Progenitor cell of endocrine pancreas (in vitro differentiated cells): ENCODE results near the gene TMEM69. TPM values are rescaled to one million over a fixed set of nuclear protein-coding genes. Genes with fewer than 3 reads are reported as not detected.
A peak's percentile ranks its signal among the peaks of the same experiment; 100 is the strongest.

ENCODE experiments used
- DNase-seq: peaks from one replicate; pipeline ENCODE4 v3.0.0; 2021; ENCODE audit warnings: low spot score; ENCODE audit not compliant: unreplicated experiment
- H3K27ac Mint-ChIP-seq: 2 replicates; pipeline ENCODE4 v1.8.0; 2021; ENCODE audit warnings: mild to moderate bottlenecking, moderate library complexity, mixed read lengths
- H3K27me3 Mint-ChIP-seq: 2 replicates; pipeline ENCODE4 v1.8.0; 2021; ENCODE audit warnings: mixed read lengths
- H3K36me3 Mint-ChIP-seq: 2 replicates; pipeline ENCODE4 v1.8.0; 2022; ENCODE audit warnings: mixed read lengths; ENCODE audit not compliant: insufficient read depth
- H3K4me1 Mint-ChIP-seq: 2 replicates; pipeline ENCODE4 v1.8.0; 2021; ENCODE audit warnings: low read depth, mixed read lengths
- H3K4me3 Mint-ChIP-seq: 2 replicates; pipeline ENCODE4 v1.8.0; 2021; ENCODE audit warnings: low read depth, mild to moderate bottlenecking, moderate library complexity, mixed read lengths
- H3K9me3 Mint-ChIP-seq: 2 replicates; pipeline ENCODE4 v1.8.0; 2021; ENCODE audit warnings: low read depth, mixed read lengths
- long read RNA-seq: library from polyadenylated mRNA; unstranded; transcript quantifications from one replicate; pipeline ENCODE4 v2.0.0, GENCODE V29; 2020
- total RNA-seq: library from RNA; stranded (reverse); gene quantifications from 2 replicates; pipeline ENCODE4 v1.2.1, GENCODE V29; 2021
- TF ChIP-seq, protein P1 (sequence below): fragments of 200-600 bp; sonication (generic); IDR thresholded peaks from one replicate; pipeline ENCODE4 v1.5.0; 2021; ENCODE audit warnings: antibody characterized with exemption, mild to moderate bottlenecking; ENCODE audit not compliant: unreplicated experiment

The TMEM69 gene, protein sequence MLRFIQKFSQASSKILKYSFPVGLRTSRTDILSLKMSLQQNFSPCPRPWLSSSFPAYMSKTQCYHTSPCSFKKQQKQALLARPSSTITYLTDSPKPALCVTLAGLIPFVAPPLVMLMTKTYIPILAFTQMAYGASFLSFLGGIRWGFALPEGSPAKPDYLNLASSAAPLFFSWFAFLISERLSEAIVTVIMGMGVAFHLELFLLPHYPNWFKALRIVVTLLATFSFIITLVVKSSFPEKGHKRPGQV
- total RNA-seq = 28.1 and 28.8 TPM in 2 replicates
- long read RNA-seq, transcript TMEM69-201 (3 exons, 2,439 nt) = major isoform, 24 of 39 reads
- long read RNA-seq, partial matches to known transcripts = 6 of 39 reads
- long read RNA-seq, other reads (novel, unspliced or antisense) = 8 of 39 reads

DNA sequence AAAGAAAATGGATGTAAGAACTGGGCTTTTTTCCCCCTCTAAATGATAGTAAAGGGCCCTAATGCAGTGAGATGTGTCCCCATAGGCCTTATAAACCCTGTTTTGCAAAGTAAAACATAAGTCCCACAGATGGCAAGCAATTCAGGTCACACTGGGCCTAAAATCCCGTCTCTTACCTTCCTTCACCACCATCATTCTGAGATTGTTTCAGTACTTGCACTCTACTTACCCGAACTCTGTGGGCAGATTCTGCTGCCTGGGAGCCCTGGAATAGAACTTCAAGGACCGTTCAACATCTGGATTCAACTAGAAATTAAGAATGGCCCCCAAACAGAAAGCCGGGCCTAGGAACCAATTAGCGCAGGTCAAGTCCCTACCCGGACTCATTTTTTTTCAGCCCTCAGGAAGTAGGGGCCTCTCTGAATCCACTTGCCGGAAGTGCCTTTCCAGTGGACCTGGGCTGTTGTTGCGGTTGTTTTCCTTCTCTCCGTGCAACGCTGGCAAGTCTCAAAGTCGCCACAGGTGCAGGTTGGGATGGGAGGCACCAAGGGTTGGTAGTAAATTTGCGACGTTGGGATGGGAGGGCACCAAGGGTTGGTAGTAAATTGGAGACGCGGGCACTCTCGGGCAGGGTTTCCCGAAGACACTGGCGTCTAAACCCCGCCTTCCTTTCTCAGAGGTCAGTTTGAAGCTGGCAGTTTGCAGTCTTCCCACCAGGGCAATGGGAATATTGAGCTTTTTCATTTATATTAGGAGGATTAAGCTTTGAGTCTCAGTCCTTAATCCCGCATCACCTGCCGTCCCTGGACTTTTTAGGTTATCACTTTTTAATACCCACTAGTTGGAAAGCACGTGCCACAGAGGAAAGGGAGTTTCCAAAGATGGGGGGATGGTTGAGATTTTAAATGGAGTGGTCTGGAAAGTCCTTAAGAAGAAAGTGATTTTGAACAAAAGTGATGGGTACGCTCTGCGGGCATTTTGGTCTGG, at the start of gene TMEM69:
Gene TMEM69 (plus strand): TSS at position 428 of the 987 bp plus-strand sequence. CDS start 2,888 bp downstream, outside the sequence.
- DNase-seq = peak; percentile 30
- no peaks in the 10 kb centered on the region for H3K27me3 Mint-ChIP-seq
- peaks cover 18% of the 10 kb centered on the region for H3K4me1 Mint-ChIP-seq
- no peaks in the 10 kb centered on the region for H3K9me3 Mint-ChIP-seq
- peaks cover 4% of the 10 kb centered on the region for H3K36me3 Mint-ChIP-seq
- TF ChIP-seq, protein P1, sequence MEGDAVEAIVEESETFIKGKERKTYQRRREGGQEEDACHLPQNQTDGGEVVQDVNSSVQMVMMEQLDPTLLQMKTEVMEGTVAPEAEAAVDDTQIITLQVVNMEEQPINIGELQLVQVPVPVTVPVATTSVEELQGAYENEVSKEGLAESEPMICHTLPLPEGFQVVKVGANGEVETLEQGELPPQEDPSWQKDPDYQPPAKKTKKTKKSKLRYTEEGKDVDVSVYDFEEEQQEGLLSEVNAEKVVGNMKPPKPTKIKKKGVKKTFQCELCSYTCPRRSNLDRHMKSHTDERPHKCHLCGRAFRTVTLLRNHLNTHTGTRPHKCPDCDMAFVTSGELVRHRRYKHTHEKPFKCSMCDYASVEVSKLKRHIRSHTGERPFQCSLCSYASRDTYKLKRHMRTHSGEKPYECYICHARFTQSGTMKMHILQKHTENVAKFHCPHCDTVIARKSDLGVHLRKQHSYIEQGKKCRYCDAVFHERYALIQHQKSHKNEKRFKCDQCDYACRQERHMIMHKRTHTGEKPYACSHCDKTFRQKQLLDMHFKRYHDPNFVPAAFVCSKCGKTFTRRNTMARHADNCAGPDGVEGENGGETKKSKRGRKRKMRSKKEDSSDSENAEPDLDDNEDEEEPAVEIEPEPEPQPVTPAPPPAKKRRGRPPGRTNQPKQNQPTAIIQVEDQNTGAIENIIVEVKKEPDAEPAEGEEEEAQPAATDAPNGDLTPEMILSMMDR = peak; percentile 40
- peak within 1 kb of the TSS; percentile 99 for H3K4me3 Mint-ChIP-seq
- H3K27ac Mint-ChIP-seq = peak within 1 kb of the TSS; percentile 100

DNA sequence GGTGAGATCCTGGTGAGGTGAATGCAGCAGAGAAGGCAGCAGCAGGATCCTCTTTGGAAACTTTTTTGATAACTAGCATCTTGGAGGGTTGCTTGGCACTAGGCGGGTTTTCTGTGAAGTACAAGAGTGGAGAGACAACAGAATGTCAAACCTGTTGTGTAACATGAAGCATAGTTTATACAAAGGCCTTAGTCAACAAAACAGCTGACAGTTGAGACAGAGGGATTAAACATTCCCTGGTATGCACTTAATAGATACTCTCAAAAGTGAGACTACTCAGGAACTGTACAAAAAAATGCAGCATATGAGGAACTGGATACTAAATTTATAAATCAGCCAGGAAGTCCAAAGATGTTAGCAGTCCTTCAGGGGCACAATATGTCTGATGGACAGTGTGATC, 47.7 kb upstream of the TMEM69 start:
- TF ChIP-seq, protein P1 = no peak
- Mint-ChIP-seq H3K4me3 (no peak overlapping the region), H3K27me3 (no peaks in the 10 kb centered on the region), H3K27ac (no peak overlapping the region), H3K9me3 (no peaks in the 10 kb centered on the region), H3K4me1 (peaks cover 13% of the 10 kb centered on the region), H3K36me3 (peaks cover 16% of the 10 kb centered on the region)
- no peak for DNase-seq

DNA sequence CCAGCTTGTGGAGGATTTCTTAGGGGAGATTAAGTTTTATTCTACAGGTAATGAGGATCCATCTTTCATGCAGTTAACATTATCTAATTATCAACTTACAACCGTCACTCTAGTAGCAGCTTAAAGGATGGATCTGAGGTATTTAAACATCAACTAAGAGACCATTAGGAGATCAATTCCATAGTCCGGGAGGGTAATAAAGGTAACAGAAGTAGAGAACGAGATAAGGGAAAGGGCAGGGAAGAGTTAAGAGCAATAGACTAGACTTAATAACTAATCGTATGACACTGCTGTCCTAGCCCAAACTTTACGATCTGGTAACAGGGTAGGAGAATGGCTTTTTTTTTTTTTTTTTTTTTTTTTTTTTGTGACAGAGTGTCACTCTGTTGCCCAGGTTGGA, 44.7 kb upstream of the TMEM69 start:
- H3K36me3 Mint-ChIP-seq = peaks cover 28% of the 10 kb centered on the region
- DNase-seq = no peak
- no peak overlapping the region for H3K4me3 Mint-ChIP-seq
- peaks cover 13% of the 10 kb centered on the region for H3K4me1 Mint-ChIP-seq
- no peaks in the 10 kb centered on the region for H3K9me3 Mint-ChIP-seq
- TF ChIP-seq, protein P1 = no peak
- peak overlapping the region; percentile 22 for H3K27ac Mint-ChIP-seq
- H3K27me3 Mint-ChIP-seq = no peaks in the 10 kb centered on the region

DNA sequence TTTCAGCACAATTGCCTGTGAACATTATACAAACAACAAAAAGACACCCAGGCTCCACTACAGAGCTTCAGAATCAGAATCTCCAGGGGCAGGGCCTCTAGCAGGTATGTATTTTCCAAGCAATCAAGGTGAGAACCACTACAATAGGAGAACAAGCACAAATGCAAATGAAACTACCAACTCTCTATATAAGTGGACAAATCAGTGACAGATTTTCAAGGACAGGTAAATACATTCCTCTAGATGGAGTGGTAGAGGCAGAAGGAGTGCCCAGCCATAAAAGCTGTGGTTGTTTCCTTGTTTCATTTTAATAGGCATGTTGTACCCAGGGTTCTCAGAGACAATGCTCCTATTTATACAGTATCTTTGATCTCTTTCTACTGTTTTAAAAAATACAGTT, 44.0 kb upstream of the TMEM69 start:
- TF ChIP-seq, protein P1 = peak; percentile 27
- Mint-ChIP-seq H3K27me3 (no peaks in the 10 kb centered on the region), H3K9me3 (no peaks in the 10 kb centered on the region), H3K4me3 (no peak overlapping the region), H3K36me3 (peaks cover 29% of the 10 kb centered on the region), H3K4me1 (peaks cover 13% of the 10 kb centered on the region), H3K27ac (no peak overlapping the region)
- DNase-seq = no peak

DNA sequence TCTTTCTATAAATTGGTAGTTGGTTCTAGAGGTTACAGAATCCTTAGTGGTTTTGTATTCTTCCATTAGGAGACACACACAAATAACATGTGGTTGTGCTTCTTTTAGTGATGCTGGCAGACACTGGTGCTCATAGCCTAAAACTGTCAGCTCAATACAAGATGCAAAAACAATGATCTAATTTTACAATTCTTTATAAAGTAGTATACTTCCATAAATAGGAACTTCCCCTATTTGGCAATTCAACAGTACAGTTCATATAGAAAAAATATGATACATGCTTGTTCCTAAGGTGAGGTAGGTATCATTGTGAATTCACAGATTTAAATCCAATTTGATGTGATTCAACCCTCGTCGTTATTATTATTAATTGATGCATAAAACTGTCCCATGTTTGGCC, 43.3 kb upstream of the TMEM69 start:
- H3K4me1 Mint-ChIP-seq = peaks cover 13% of the 10 kb centered on the region
- no peaks in the 10 kb centered on the region for H3K27me3 Mint-ChIP-seq
- peaks cover 33% of the 10 kb centered on the region for H3K36me3 Mint-ChIP-seq
- TF ChIP-seq, protein P1 = no peak
- no peak for DNase-seq
- no peak overlapping the region for H3K4me3 Mint-ChIP-seq
- no peaks in the 10 kb centered on the region for H3K9me3 Mint-ChIP-seq
- no peak overlapping the region for H3K27ac Mint-ChIP-seq
